B cell (primary cell): ENCODE data around the gene RNF150.

Experiments used
- CTCF ChIP-seq: fragments of 200-600 bp; IDR thresholded peaks from one replicate; pipeline ENCODE4 v1.8.0; 2022; ENCODE audit warnings: antibody characterized with exemption, mild to moderate bottlenecking
- EZH2 ChIP-seq: IDR thresholded peaks from 2 replicates; pipeline ENCODE4 v1.6.1; 2012; ENCODE audit warnings: borderline replicate concordance, low read depth, mild to moderate bottlenecking, moderate library complexity, low read length; ENCODE audit not compliant: insufficient read depth, poor library complexity, severe bottlenecking

DNA sequence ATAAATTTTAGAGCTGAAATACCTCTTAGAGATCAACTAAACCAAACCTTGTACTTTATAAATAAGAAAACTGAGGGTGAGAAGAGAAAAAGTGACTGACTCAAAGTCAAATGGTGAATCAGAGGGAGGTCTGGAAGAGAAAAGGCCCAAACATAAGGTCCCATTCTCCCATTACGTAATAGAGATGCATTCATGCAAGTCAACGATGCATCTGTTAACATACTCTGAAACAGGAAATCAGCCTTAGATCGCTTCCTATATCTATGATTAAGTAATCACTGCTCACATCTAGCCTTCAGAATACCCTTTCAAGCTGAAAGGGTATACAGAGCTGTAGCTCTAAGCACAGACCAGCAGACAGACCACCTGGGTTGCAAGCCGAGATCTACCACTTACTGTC lies 6.5 kb downstream of the RNF150 start:
- TF ChIP-seq EZH2: no peak
- no peak for TF ChIP-seq CTCF
